Parathyroid adenoma (tissue), 2 donors: Measurements from ENCODE around the gene CNOT6.

Experiments
- H2AFZ ChIP-seq: fragments of 300-600 bp; sonication (generic); one replicate; pipeline ENCODE4 v1.7.0; 2017; ENCODE audit warnings: antibody characterized with exemption, mild to moderate bottlenecking
- H3K27ac ChIP-seq: fragments of 300-600 bp; sonication (generic); one replicate; pipeline ENCODE4 v1.7.0; 2017
- H3K27me3 ChIP-seq: fragments of 300-600 bp; sonication (generic); one replicate; pipeline ENCODE4 v1.7.0; 2017; ENCODE audit warnings: low read length; ENCODE audit not compliant: control insufficient read depth, insufficient read depth
- H3K36me3 ChIP-seq: fragments of 300-600 bp; sonication (generic); one replicate; pipeline ENCODE4 v1.7.0; 2017; ENCODE audit warnings: low read length; ENCODE audit not compliant: control insufficient read depth, insufficient read depth
- H3K4me1 ChIP-seq: fragments of 300-600 bp; sonication (generic); one replicate; pipeline ENCODE4 v1.7.0; 2017; ENCODE audit warnings: control low read depth
- H3K4me2 ChIP-seq: fragments of 300-600 bp; sonication (generic); one replicate; pipeline ENCODE4 v1.7.0; 2017; ENCODE audit warnings: low read length
- H3K4me3 ChIP-seq: fragments of 300-600 bp; sonication (generic); one replicate; pipeline ENCODE4 v1.7.0; 2017; ENCODE audit warnings: low read depth, low read length
- H3K79me2 ChIP-seq: fragments of 300-600 bp; sonication (generic); one replicate; pipeline ENCODE4 v1.7.0; 2017; ENCODE audit warnings: control low read depth
- H3K9ac ChIP-seq: fragments of 300-600 bp; sonication (generic); one replicate; pipeline ENCODE4 v1.7.0; 2017; ENCODE audit warnings: mild to moderate bottlenecking
- H3K9me3 ChIP-seq: fragments of 300-600 bp; sonication (generic); one replicate; pipeline ENCODE4 v1.7.0; 2017; ENCODE audit warnings: low read length; ENCODE audit not compliant: control insufficient read depth
- TF ChIP-seq, protein P1 (sequence below): fragments of 300-600 bp; sonication (generic); IDR thresholded peaks from one replicate; pipeline ENCODE4 v1.7.0; 2017; ENCODE audit warnings: antibody characterized with exemption, mild to moderate bottlenecking
- donor health status: primary hyperparathyroidism.

Gene CNOT6

DNA sequence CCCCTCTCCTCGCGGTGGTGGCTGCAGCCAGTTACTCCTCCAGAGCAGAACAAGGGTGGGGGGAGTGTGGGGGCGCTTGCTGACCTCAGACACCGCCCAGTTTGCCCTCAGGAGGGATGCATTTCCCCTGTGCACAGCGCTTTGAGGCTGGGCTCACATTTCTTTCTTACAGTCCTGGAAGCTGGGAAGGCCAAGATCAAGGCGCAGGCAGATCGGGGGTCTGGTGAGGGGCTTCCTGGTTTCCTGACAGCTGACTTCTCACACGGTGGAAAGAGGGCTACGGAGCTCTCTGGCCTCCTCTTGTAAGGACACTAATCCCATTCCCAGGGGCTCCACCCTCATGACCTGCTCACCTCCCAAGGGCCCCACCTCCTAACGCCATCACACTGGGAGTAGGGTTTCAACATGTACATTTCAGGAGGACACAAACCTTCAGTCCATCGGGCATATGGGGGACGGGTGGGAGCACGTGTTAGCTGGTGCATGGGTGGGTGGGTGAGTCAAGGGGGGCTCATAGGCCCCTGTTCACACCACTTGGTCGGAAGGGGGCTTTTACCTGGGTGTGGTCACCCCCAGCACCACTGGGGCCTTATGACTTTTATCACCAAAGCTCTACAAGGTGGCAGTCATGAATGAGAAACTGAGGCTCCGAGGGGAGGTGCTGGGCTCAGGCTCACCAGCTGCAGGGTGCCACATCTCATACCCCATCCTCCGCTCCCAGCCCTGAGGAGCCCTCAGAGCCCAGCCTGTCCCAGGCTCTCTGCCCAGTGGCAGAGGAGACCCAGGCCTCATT is 104.8 kb downstream of the CNOT6 start:
- Histone ChIP-seq H3K9me3 (no peaks in the 10 kb centered on the region), H3K9ac (no peak overlapping the region)
- TF ChIP-seq, protein P1, sequence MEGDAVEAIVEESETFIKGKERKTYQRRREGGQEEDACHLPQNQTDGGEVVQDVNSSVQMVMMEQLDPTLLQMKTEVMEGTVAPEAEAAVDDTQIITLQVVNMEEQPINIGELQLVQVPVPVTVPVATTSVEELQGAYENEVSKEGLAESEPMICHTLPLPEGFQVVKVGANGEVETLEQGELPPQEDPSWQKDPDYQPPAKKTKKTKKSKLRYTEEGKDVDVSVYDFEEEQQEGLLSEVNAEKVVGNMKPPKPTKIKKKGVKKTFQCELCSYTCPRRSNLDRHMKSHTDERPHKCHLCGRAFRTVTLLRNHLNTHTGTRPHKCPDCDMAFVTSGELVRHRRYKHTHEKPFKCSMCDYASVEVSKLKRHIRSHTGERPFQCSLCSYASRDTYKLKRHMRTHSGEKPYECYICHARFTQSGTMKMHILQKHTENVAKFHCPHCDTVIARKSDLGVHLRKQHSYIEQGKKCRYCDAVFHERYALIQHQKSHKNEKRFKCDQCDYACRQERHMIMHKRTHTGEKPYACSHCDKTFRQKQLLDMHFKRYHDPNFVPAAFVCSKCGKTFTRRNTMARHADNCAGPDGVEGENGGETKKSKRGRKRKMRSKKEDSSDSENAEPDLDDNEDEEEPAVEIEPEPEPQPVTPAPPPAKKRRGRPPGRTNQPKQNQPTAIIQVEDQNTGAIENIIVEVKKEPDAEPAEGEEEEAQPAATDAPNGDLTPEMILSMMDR, result no peak

DNA sequence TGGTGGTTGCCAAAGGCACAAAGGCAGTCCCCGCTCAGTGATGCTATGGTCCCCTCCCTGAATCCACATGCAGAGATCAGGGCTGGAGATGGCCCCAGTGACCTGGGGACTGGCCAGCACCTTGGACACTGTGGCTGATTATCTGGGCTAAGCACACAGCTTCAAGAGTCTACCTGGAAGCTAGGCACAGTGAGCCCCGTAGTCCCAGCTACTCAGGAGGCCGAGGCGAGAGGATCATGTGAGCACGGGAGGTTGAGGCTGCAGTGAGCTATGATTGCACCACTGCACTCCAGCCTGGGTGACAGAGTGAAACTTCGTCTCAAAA is 105.4 kb downstream of the CNOT6 start:
- TF ChIP-seq, protein P1, result no peak
- Histone ChIP-seq H3K4me2 (no peak overlapping the region), H3K36me3 (no peaks in the 10 kb centered on the region), H3K9me3 (no peaks in the 10 kb centered on the region), H3K27ac (no peak overlapping the region), H3K27me3 (no peaks in the 10 kb centered on the region), H3K79me2 (no peaks in the 10 kb centered on the region), H3K4me1 (no peaks in the 10 kb centered on the region), H3K9ac (no peak overlapping the region), H3K4me3 (no peak overlapping the region), H2AFZ (no peak overlapping the region)

More for the DNA sequence above, 104.8 kb downstream of the CNOT6 start:
- Histone ChIP-seq H3K79me2 (no peaks in the 10 kb centered on the region), H3K4me1 (no peaks in the 10 kb centered on the region), H3K4me3 (no peak overlapping the region), H3K4me2 (no peak overlapping the region), H3K27me3 (no peaks in the 10 kb centered on the region), H3K36me3 (no peaks in the 10 kb centered on the region), H3K27ac (no peak overlapping the region), H2AFZ (no peak overlapping the region)

DNA sequence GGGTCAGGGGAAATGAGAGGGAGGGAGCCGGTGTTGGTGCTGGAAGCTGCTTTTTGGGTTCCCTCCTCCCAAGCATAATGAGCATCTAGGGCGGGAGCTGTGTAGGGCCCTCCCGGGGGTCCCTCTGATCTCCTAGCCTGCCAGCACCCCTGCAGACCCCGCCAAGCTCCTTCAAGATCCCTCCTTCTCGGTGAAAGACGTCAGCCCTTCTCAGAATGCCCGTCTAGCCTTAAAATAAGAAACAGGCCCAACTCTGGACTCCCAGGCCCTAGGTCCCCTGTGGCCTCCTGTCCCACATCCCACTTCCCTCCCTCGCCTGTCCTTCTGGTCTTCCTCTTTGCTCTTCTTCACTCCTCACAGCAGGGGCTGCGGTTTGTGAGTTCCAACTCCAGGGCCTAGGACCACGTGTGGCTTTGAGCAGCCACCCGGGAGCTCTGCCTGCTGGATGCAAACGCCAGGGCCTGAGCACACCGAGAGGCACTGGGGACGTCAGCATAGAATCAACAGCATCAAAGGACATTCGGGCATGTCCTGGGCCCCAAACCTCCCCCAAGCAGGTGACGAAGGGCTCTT is 105.9 kb downstream of the CNOT6 start:
- Histone ChIP-seq H3K27ac (no peak overlapping the region), H3K4me1 (no peaks in the 10 kb centered on the region), H3K4me3 (no peak overlapping the region), H2AFZ (no peak overlapping the region), H3K27me3 (no peaks in the 10 kb centered on the region), H3K36me3 (no peaks in the 10 kb centered on the region), H3K9me3 (no peaks in the 10 kb centered on the region), H3K9ac (no peak overlapping the region), H3K4me2 (no peak overlapping the region), H3K79me2 (no peaks in the 10 kb centered on the region)
- TF ChIP-seq, protein P1, result no peak

DNA sequence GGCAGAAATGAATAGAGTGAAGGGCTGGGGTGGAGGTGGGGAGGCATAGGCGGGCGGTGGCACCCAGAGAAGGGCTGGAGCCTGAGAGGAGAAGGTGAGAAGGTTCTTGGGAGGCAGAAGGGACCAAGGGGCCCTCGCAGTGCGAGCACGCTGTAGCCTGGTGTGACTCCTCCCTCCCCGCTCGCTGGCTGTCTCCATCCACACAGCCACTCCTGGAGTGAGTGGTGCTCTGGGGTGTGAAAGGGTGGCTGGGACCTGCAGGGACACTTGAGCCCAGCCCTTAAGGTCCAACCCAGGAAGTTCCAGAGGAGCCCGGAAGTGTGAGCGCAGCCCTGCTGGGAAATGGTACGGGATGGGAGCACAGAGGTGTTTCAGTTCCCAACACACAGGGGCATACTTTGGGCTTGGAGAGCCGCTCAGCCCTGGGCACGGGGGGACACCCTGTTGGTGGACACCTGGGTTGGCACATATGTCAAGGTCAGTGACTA is 106.4 kb downstream of the CNOT6 start:
- TF ChIP-seq, protein P1, result no peak
- H3K9ac ChIP-seq, result no peak overlapping the region
- no peaks in the 10 kb centered on the region for H3K79me2 ChIP-seq
- H3K4me2 ChIP-seq, result no peak overlapping the region
- no peak overlapping the region for H3K4me3 ChIP-seq
- no peaks in the 10 kb centered on the region for H3K27me3 ChIP-seq
- H3K9me3 ChIP-seq, result no peaks in the 10 kb centered on the region
- H3K36me3 ChIP-seq, result no peaks in the 10 kb centered on the region
- no peak overlapping the region for H2AFZ ChIP-seq
- no peak overlapping the region for H3K27ac ChIP-seq
- H3K4me1 ChIP-seq, result no peaks in the 10 kb centered on the region
